GM21825 (cell line): Measurements from ENCODE around the gene CRBN.
A peak's percentile ranks its signal among the peaks of the same experiment; 100 is the strongest.

ENCODE experiments used
- ATAC-seq: cut with Tn5 transposase; IDR thresholded peaks from one replicate; pipeline ENCODE4 v1.9.1; 2021; ENCODE audit warnings: mild to moderate bottlenecking, moderate library complexity; ENCODE audit not compliant: unreplicated experiment

The CRBN gene

GRCh38 chr3:3113042-3113709 lies 66.3 kb downstream of the CRBN start:
- ATAC-seq, result no peak

DNA sequence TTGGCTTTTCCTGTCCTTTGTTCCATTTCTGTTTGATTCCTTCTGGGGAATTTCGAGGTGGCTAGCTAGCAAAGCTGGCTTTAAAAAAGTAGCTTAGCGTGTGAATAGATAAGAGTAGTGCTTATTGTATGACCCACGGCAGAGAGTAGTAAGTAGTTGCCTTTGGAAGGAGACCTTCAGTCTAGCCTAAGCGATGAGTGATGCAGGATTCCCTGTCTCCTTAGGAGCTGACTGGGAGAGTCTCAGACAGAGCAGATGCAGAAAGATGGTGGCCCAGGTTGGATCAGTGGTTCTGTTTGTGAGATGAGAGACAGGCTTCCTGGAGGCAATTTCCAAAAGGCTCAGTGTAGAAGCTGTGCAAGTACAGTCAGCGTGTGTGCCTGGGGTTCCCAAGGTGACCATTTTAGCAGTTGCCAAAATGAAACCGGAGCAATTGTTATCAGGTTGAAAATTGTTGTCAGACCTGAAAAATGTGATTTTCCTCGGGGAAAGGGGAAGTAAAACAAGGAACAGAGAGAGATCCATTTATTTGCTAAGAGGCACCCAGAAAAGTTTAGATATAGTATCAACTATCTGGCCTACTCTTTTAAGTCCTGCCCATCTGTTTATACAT lies 68.6 kb downstream of the CRBN start:
- ATAC-seq, result no peak

- ATAC-seq, result peak; percentile 60
These were observed 69.2 kb downstream of the CRBN start, which contains the start of gene IL5RA for GRCh38 chr3:3110299-3110630. IL5RA (minus strand) TSS chr3:3110374; CDS start chr3:3104984, 5,390 bp downstream.

DNA sequence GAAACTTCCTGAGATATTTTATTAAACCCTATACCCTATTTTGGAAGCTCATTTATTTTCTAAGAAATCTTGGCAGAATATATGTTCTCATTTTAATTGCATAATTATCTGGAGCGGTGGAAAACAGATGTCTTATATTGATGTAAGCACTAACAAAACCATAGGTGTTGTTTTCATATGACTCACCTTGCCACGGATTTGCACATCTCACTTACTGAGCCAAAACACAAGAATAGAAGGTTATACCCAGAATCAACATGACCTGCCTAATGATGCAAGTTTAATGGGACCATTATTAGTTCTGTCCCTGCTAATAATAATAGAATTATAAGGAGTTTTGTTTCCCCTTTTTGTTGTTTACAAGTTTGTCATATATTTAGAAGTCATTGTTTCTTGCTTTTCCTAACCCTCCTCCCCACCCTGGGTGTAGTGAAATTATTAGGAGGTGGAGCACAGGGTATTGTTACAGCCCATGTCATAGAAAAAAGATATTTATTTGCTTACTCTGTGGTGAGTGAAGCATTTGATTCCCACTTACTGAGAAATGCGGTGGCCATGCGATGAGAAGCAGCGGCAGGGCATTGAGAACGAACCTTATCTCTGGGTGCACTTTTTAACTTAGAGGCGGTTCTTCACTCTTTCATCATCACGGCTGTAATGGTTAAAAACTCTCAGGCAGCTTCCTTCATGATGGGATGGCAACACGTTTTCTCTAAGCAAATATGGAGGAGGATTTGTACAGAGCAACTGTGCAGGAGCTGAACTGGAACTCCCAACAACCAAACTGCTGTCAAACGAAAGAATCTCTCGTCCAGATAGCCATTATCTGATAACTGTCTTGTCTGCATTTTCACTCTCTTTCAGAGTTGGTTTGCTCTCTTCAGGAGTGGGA lies 69.8 kb downstream of the CRBN start:
- ATAC-seq, result peak; percentile 52

- no peak for ATAC-seq
These were observed 71.6 kb downstream of the CRBN start for GRCh38 chr3:3107858-3108257.

DNA sequence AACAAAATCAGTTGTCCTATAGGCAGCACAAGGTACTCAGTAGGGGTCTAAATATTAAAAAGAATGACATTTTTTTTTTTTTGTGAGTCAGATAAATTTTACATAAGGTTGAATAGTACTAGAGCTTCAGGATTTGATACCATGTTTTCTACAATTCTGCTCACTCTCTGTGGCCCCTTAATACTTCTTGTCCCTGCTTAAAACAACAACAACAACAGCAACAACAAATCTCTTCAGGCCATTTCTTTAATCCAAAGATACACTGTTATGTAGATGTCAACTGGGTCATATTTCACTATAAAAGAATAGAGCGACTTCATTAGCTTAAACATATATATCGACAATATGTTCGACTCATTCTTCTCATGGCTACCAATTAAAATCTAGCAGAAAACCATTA lies 72.3 kb downstream of the CRBN start:
- ATAC-seq, result no peak

GRCh38 chr3:3105815-3106214 lies 73.7 kb downstream of the CRBN start:
- no peak for ATAC-seq

DNA sequence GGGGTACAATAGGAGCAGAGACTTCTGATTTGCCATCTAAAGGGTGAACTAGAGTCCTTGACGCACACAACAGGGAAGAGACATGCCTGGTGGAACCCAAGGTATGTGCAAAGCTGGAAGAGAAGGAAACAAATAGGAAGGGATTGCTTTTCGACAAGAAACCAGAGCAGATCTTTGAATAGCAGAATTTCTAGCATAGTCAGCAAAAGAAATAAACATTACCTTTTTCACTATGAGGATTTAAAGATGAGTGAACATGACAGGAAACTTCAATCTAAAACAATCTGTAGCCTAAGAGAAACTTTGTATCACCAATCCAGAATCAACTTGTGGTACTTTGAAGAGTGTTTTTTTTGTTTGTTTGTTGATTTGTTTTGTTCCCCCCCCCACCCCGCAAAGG lies 74.2 kb downstream of the CRBN start:
- no peak for ATAC-seq

GRCh38 chr3:3102751-3103150 lies 76.7 kb downstream of the CRBN start:
- ATAC-seq, result no peak

DNA sequence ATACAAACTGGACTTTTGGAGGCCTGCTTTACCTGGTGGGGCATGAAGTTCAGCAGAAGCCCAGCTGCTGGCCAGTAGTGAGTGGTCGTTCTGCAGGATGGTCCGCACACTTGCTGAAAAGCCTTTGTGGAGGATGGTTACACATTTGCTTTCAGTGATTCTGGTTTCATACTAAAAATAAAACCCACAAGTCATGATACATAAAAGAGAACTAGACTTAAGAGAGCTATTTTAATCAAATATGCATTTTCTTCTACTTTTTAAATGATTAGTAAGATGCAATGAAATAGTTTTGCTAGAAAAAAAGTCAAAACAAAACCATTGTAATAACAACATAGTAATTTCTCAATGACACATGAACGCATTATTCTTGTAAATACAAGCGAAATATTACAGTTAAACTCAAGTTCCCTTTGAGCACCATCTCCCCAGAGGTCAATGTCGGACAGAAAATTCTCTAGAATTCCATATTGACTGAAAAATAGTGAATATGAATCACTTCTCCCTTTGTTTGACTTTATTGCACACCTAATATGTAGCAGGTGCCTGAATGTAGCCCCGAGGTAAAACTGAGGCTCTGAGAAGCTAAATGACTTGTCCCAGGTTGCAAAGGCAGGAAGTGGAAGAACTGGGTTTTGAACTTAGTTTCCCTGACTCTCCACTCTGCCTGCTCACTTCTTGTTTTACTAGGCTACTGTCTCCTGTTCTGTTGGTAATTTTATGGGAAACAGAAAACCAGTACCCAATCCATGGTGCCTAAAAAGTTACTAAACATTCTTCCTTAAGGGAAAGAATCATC lies 77.6 kb downstream of the CRBN start:
- ATAC-seq, result no peak
